Germinal center (tissue), 1 donor: Measurements from ENCODE around the gene CALB2.
A peak's percentile ranks its signal among the peaks of the same experiment; 100 is the strongest.
"Not testable (repeated sequence)": the region's sequence is repeated elsewhere in the genome, so short reads cannot be mapped to it uniquely, and the experiment has no call there.

Experiments used
- DNase-seq: peaks from one replicate; pipeline ENCODE4 v3.0.0; 2012; ENCODE audit warnings: mixed read lengths, low spot score

CALB2 gene

DNA sequence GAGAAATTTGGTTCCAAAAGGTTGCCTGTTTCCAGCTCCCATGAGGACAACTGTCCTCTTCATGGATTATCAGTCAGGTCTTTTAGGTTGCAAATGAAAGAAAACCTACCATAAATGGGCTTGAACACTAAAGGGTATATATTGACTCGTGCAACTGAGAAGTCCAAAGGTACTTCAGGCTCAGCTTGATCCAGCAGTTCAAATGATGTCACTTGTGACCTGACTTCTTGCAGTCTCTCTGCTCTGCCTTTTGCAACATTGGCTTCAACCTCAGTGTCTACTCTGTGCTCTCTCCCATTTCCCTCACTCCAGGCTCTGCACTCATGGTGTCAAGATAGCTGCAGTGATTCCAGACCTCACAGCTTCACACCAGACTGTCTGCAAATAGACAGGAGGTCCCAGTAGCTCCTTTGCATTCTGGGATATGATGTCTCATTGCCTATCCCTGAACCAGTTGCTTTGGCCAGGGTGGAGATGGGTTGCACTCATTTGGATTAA, 5.5 kb upstream of the CALB2 start:
- no peak for DNase-seq

DNA sequence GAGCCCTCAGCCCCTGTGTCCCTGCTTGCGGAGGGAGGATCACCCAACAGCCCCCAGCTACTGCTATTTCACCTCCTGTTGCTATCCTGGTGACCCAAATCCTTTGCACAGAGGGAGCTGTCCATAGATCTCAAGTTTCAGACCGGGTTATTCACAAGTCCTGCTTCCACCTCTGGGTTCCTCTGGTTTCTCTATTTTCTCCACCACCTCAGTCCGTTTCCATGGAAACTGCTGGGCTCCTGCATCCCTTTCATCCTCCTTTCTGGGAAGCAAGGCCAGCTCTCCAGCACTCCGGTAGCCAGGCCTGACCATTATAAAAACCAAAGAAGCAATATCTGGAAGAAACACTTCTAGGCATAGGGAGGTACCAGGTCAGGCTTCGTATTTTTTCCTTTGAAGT, 4.8 kb upstream of the CALB2 start:
- DNase-seq = no peak

DNA sequence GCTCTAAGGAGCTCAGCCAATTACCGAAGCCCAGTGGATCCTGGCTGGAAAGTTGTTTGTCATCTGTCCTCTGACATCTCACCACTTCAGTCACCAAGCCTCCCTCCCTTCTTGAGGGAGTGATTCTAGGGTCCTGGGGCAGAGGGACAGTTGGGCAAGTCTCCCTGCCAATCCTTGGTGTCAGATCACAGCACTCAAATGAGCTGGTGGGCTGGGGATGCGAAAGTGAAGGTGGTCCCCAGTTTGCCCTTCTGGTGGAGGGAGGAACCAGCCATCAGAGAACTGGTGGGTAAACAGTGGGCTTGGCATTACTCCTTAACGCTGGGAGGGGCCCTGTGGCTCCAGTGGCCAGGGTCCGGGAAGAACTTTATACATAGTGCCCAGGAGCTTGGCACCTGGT, 4.4 kb upstream of the CALB2 start:
- no peak for DNase-seq

DNA sequence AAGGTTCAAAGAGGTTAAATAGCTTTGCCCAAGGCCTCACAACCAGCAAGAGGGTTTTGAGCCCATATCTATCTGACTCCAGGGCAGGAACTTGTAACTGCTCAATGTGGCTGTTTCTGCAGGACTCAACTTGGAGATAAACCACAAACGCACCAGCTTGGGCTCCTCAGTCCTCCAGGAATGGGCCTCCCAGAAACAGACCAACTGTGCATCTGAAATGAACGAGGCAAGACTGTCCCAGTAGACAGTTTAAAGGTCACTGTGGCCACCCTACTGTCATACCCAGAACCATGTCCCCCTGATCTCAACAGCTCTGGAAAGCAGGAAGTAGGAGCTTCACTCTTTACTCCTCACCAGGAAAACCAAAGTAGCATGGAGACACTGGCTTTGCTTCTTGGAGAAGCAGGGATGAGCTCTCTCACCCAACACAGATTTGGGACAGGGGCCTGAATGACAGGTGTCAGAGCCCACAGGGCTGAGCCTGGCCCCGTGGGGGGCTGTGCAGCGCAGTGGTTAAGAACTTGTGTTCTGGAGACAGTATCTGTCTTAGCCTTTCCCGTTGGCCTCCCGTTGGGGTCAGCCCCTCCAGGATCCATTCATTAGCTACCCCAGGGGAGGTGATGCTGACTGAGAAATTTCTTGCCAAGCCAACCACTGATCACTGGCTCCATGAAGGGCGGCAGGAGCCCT, 2.3 kb upstream of the CALB2 start:
- DNase-seq = no peak

DNA sequence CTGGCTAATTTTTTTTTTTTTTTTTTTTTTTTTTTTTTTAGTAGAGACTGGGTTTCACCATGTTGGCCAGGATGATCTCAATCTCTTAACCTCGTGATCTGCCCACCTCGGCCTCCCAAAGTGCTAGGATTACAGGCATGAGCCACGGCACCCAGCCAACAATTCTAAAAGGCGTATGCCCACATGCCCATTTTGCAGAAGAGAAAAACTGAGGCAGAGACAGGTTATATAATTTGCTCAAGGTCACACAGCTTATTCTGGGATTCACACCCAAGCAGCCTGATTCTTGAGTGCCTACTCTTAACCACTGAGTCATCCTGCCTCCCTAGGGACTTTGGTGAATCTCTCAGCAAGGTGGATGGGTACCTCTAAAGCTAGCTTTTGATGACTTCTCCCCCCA, 1.6 kb upstream of the CALB2 start:
- not testable (repeated sequence) for DNase-seq

DNA sequence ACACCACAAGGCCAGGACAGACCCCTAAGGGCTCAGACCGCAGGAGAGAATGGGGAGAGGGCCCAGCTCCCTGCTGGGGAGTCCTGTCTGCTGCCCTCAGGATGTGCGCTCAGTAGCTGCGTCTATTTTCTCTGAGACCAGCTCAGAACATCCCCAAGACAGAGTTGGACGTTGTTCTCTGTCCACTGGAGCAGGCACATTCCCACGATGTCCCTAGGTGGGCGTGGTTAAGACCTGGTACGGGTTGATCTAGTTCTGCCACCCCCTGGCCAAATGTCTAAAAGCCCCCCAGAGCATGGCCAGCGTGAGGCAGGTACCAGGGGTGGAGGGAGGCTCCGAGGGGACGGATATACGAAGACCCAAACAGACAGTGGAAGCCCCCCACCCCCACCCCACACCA, 842 bp upstream of the CALB2 start:
- no peak for DNase-seq

DNA sequence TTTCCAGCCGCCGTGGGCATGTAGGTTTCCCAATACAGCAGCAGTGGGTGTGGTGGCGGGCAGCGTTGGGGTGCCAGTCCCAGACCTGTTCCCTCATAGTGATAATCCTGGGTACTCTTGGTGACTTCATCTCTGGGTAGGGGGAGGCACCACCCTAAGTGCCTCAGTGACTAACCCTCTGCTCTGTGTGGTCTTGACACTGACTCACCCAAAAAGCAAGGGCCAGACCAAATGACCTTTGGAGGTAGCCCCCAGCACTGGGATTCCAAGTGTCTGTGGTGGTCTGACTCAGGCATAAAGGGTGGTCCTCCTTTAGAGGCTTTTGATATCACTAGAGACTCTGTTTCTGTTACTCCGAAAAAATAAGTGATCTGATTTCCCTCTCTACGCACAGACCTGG, 908 bp downstream of the CALB2 start:
- no peak for DNase-seq

DNA sequence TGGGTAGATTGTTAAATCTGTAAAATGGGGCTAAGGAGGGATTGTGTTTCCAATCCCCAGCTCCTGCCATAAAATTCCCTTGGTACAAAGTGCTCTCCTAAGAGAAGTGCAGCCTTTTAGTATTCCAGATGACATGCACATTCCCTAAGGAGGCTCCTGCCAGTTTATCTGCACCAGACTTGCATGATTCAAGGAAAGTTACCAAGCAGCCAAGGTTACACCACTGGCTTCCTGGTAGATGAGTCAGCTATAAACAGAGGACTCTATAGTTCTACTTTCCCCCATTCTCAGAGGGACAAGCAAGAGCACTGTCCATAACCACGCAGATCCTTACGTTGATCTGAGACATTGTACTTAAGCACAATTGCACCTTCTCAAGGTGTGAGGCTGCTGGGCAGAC, 1.9 kb downstream of the CALB2 start:
- no peak for DNase-seq

DNA sequence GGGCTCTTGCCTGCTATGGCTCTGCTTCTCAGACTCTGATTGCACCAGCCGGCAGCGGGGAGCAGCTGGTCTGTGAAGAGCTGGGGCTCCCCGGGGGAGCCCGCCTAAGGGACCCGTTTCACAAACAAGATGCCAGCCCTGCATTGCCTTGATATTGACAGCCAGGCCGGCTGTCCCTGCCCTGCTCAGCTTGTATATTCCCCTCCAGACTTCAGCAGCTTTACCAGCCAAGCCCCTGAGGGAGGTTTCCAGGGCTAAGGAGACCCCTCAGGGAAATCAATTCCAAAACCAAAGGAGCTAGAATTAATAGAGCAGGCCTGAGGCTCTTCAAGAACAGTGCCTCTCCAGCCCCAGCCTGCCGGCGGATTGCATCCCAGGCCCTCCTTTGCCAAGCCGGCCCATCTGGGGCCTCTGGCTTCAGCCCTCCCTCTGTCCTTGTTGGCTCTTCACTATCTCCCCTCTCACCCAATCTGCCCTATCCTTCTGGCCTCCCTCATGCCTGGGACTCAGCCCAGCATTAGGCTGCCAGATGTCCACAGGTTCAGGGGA, 5.7 kb downstream of the CALB2 start:
- DNase-seq = no peak

DNA sequence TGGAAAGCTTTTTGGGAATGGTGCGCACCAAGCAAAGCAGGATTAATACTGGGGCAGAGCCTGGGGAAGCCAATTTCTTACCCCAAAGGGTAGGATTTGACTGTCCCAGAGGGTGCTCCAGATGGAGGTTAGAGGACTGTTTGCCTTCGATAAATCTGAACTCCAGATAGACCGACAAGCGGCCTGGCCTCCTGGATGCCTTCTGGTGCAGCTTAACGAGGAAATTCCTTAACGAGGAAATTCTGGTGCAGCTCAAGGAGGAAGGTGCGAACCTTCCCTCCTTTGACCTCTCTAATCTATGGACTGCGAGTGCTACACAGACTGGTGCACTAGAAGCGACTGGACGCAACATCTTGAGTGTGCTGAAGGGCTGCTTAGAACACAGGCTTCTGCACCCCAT, 6.5 kb downstream of the CALB2 start:
- no peak for DNase-seq

DNA sequence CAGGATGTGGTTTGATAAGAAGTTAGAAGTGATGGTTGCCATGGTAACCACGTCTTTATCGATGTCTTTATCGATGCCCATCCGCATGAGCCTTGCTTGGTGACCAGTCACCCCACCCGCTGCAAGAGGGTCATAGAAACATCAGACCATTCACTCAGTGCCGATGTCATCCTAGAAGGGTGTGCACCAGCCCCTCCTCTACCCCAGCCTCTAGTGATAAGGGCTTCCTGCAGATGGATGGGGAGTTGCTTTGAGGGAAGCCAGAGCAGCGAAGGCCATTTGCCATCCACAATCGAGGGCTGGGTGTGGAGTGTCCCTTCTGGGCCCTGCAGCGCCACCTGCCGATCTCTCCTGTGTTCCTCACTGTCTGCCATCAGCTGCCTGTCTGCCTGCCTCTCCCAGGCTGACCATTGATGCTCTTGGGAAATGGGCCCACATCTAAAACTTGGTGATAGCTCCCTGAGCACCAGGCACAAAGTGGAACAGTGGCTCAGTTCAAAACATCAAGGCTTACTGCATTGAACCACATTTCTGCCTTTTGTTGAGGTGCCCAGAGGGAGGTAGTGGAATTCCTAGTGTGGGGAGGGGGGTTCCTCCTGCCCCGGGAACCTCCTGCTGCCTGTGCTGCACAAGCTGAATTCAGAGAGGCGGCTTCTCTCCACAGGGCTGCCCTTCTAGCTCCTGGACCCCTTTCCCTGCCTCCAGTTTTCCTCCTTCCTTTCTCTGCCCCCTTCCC, 8.9 kb downstream of the CALB2 start:
- DNase-seq = peak; percentile 46

DNA sequence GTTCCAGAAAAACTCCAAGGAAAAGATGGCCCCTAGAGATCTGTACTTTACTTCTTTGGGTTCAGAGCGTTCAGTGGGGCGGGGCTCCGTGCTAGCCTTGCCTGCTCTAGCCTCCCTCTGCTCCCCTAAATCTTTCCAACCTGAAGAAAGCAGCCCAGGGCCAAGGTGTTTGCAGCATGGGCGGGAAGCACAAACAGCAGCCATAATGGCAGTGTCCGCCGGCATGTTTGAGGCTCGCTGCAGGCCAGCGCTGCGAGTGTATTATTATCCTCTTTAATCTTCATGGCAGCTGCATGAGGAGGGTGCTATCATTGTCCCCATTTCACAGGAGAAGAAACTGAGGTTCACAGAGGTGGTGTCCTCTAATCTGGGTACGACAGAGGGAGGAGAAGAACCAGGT, 10.4 kb downstream of the CALB2 start:
- DNase-seq = no peak

DNA sequence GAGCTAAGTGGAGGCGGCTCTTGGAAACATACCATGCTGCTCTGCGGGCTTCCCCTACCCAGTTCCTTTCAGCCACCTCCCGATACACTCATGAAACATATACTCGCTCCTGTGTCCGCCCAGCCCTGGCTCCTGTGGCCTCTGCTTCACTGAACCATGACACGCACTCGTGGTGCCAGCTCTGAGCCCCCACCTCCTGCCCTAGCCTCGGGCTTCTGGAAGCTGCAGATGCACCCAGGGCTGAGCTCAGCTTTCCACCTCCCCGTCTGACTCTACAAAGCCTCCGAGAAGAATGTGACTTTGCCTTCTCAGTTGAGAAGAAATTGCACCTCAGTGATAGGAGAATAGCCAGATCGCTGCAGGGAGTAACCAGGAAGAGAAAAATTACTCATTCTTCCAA, 11.0 kb downstream of the CALB2 start:
- no peak for DNase-seq

DNA sequence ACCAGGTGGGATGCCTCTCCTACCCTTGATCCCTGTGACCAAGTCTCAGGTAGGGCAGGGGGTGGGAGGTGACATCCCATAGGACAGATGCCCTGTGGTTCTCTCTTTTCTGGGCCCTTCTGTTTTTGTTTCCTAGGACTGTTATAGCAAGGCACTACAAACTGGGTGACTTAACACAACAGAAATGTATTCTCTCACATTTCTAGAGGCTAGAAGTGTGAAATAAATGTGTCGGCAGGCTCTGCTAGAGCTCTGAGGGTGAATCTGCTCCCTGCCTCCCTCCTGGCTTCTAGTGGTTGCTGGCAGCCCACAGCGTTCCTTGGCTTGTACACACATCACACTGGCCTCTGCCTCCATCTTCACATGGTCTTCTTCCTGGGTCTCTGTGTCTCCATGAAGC, 12.7 kb downstream of the CALB2 start:
- DNase-seq = no peak

DNA sequence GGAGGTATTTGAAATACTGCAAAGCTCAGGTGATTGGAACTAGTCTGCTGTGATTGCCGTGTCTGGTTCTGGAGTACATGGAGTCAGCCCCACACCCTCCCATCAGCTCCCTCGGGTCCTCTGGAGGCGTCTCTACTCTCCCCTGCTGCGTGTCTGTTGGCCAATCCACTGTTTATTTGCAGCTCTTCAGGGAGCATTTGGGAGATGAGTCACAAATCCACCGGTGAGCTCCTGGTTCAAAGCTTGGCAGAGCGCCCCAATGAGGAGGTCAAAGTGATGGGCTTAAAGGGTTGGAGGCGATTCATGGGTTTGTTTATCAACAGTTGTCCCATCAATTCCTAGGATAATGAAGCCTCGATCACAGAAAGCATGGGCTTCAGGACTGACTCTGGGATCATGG, 14.6 kb downstream of the CALB2 start:
- no peak for DNase-seq

DNA sequence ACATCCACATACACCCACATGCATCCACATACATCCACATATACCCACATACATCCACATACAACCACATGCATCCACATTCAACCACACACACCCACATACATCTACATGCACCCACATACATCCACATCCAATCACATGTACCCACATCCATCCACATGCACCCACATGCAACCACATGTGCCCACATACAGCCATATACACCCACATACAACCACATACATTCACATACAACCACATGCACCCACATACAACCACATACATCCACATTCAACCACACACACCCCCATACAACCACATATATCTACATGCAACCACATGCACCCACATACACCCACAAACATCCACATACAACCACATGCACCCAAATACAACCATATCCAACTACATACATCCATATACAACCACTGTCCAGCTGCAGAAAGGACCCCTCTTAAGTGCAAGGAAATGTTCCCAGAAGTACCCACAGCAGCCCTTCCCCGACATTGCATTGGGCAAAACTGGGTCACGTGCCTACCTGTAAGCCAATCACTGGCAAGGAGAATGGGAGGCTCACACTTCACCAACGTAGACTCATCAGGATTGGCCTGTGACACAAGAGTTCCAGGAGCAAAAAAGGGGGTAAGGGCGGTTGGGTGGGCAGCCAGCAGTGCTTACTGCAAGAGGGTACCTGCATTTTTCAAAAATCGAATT, 18.1 kb downstream of the CALB2 start:
- DNase-seq = no peak

DNA sequence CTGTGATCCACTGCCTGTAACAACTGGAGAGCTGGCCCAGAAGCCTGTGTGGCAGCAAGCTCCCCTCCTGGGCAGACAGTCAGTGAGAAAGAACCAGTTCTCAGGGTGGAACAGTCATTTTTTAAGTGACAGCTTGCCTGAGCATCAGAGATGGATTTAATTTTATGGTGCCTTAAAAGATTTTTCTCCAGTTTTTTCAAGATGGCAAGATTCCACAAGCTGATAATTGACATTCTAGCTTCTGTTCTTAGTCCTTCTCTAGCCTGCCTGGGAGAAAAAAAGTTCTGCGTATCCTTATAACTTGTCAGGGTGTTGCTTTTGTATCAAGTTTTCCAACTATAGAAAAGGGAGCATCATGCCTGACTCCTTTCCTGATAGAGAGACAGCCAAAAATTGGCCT, 21.2 kb downstream of the CALB2 start:
- no peak for DNase-seq

DNA sequence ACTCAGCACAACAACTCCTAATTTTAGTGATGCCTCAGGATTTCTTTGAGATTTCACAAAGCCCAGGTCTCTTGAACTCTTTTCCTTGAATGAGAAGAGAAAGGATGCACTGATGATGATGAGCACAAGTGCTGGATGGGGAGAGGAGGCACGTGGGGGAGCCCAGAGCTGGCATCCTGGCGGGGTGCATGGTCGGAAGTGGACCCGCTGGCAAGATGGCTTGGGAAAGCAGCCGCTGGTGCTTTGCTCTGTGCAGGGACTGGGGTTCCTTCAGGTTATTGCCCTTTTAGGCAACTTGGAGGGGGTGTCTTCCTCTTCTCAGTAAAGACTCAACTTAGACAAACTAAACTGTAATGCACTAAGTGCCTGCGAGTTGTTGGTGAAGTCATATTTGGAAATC, 22.3 kb downstream of the CALB2 start:
- no peak for DNase-seq

DNA sequence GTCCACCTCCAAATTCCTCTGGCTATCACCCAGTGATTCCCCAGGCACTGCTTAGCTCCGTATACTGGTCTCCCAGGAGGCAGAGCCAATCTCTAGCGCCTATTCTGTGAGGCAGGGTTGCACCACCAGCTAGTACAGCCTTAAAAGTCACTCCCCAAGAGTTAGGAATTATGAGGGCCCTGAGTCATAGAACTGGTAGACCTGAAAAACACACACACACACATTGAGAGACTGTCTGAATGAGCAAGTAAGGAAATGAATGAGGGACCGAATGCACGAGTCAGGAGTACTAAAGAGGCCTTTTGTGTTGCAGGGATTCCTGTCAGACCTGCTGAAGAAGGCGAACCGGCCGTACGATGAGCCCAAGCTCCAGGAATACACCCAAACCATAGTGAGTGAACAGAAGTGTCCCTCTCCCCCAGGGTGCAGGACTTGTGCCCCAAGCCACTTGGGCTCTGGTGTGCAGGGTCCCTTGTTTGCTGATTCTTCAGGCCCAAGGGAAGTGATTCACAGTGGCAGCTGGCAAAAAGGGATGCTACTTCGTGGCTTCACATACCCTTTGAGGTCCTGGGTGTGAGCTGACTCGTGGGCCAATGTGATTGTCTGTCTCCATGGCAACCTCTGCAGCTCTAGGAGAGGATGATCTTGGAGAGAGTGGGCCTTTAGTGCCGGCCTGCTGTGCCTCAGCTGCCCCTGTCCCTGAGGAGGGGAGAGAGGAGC, 24.7 kb downstream of the CALB2 start:
- DNase-seq = no peak

DNA sequence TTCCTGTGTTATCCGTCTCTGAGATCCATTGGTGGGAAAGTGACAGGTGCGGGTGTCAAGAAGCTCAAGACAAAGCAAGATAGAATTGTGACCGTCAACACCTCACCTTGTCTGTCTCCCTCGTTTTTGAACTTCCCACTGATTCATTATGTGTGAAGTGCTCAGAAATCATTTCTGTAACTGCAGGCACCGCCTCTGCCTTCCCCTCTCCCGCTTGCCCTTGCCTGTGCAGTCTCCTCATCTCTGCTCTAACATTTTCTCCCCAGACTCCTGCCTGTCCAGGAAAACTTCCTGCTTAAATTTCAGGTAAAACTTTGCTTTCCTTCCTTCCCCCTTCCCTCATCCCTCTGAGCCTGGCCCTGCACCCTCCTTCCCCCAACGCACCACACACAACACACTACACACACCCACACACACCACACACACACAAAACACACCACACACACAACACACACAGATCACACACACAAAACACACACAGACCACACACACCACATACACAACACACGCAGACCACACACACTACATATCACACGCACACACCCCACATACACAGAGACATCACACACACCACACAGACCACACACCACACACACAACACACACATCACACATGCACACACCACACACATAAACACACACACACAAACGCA, 25.7 kb downstream of the CALB2 start:
- DNase-seq = no peak

DNA sequence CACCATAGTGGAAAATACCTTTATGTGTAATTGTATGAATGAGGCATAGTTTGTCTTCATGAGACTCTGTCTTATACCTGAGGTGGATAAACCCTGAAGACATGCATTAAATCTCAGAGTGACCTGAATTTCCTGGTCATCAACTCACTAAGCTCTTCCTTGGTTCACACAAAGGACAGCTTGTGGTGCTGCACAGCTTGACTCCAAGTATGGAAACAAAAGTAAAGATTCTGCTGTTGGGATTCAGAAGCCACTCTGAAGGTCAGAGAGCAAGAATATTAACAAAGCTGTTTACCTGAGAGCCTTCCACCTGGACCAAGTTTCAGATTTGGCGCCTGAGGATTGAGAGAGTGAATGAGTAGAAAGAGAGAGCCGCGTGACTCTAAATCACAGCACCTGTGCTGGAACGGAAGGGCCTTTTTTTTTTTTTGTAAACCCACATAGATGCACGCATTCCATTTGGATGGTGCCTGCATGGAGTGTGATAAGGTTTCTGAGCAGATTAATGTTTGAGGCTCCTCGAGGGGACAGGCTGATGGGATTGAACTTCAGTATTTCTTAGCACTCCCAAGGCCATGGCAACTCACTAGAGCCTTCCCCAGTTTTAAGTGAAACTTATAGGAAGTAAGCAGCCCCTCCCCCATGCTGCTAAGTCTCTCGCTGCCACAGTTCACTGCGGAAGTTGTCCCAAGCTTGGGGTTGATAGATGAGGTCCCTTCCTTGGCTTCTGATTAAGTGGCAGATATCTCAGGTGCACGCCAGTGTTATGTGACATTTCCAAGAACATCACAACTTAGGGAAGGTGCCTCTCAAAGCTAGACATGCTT, 28.7 kb downstream of the CALB2 start:
- no peak for DNase-seq
